ENCODE results near the gene SCARB1.
"Not testable (repeated sequence)": the region's sequence is repeated elsewhere in the genome, so short reads cannot be mapped to it uniquely, and the experiment has no call there.

GRCh38 chr12:124887766-124888165 is 24.1 kb upstream of the SCARB1 start:
- not testable (repeated sequence) for TF ChIP-seq PATZ1 (CRISPR knock-in tag; IDR thresholded peaks at IDR 0.05; ENCODE audit: borderline replicate concordance); ZNF70 (CRISPR knock-in tag; IDR thresholded peaks at IDR 0.05); CREB5 (CRISPR knock-in tag; IDR thresholded peaks at IDR 0.05; ENCODE audit: low read depth); ZFP30 (CRISPR knock-in tag; IDR thresholded peaks at IDR 0.05); TSHZ2 (CRISPR knock-in tag; IDR thresholded peaks at IDR 0.05); ZFP3 (CRISPR knock-in tag; IDR thresholded peaks at IDR 0.05); RARB (CRISPR knock-in tag; IDR thresholded peaks at IDR 0.05); TOX (CRISPR knock-in tag; IDR thresholded peaks at IDR 0.05; ENCODE audit: borderline replicate concordance); TCF4 (CRISPR knock-in tag; IDR thresholded peaks at IDR 0.05; ENCODE audit: borderline replicate concordance); ZC3H10 (CRISPR knock-in tag; IDR thresholded peaks at IDR 0.05); ESRRG (CRISPR knock-in tag; IDR thresholded peaks at IDR 0.05); ARNTL (CRISPR knock-in tag; IDR thresholded peaks at IDR 0.05; ENCODE audit: borderline replicate concordance, low read depth); ZNF8 (CRISPR knock-in tag; IDR thresholded peaks at IDR 0.05)
